Dedifferentiated amniotic fluid mesenchymal stem cell (primary cell): Measurements from ENCODE around the gene PARD3.
A peak's percentile ranks its signal among the peaks of the same experiment; 100 is the strongest.

Experiments used
- DNase-seq: peaks from one replicate; pipeline ENCODE4 v3.0.0-alpha.2; 2016; ENCODE audit errors: extremely low spot score

Gene PARD3

DNA sequence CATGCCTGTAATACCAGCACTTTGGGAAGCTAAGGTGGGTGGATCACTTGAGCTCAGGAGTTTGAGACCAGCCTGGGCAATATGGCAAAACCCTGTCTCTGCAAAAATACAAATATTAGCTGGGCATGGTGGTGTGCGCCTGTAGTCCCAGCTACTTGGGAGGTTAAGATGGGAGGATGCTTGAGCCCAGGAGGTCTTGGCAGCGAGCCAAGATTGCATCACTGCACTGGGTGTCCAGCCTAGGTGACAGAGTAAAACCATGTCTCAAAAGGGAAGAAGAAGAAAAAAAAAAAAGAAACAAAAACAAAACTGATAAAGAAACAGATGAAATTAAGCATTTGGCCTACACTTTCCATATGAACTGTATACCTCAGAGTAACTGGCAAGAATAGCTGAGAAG is 319.2 kb downstream of the PARD3 start:
- no peak for DNase-seq

DNA sequence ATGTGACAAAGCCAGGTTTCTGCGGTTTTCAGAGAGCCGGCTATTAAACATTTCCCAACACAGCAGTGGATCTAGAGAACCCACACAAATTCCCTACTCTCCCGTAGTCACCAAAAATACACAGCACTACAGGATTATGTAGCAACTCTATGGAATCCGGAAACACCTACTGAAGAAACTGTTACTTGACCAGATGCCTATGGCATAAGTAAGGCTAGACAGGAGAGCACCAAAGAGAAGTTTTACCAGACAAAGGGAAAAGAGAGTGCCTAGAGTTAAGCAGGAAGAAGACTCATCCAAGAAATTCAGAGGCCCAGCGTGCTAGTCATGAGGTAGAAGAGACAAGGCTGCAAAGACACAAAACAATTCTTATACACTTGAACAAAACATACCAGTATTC is 321.1 kb downstream of the PARD3 start:
- DNase-seq = no peak

DNA sequence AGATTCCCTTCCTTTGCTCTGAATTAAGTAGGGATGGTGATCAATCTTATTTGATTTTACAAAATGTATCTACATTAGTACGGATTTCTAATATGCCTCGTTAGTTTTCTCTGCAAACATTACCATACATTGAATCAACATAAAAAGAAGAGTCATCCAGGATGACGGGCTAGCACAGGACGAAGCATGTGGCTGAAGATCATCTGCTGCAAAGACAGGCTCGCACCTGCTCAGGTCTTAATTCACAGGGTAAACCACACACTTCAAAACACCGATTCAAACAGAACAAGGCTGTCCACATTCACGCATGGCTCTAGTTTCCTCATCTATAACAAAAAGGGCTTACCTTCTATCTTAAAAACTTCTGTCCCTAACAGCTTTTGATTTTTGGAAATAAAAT is 323.0 kb downstream of the PARD3 start:
- DNase-seq = no peak

DNA sequence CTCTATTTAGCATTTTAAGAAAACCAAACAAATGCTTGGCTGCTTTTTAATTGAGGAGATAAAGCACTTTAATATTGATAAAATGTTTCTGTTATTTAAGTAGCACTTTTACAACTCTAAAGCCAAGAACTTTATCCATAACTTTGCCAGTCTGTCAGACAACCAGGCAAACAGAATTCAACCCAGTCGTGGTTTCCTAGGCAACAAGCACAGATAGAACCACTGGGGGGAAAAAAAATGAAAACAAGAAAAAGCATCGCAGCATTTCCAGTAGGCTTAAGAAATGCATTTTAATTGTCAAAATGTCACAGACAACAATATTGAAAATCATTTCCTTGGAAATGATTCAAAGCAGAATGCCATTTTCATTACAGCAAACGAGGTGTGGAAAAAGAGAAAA is 323.4 kb downstream of the PARD3 start:
- DNase-seq = no peak

DNA sequence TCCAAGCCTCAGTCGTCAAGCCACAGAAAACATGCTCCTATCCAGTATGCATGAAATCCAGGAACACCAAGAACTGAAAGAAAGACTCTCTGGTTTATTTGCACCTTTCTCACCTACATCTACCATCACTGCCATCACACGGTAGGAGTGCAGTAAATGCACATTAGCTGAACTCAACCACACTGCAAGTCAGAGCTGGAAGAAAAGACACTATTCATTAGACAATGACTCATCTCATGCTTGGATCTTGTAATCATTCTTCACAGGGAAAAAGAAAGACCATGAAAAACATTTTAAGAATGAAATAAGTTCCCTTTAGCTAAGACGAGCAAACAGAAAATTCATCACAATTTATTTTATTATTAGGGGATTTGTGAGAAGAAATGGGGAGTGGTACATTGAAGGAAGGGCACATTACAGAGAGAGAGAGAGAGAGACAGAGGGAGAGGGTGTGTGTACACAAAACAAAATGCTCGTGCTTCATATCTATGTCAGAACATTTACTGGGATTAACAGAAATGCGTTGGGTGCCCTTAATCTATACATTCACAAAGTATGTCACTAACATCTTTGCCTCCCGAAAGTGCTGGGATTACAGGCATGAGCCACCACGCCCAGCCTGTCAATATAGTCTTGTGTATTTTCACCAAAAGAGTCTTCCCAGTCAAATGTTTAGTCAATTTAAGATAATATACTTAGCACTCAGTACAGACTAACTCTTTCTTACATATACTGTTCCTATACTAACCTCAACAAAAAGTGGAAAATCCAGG is 324.9 kb downstream of the PARD3 start:
- DNase-seq = peak; percentile 61

DNA sequence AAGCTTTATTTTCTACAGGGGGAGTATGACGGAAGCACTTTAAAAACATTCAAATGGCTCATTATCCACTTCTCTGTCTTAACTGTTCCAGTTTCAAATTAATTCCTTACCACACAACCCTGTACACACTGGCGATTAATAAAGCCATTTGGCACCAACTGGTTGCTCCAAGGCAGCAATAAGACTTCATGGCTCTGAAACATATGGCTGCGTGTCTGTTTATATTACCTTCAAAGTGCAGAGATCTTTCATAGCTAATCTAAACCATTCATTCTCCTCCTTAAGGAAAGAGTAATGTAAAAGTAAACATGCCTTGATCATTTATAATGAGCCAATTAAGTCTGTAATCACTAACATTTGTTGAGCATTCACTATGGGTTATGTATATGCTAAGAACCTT is 325.7 kb downstream of the PARD3 start:
- DNase-seq = no peak

DNA sequence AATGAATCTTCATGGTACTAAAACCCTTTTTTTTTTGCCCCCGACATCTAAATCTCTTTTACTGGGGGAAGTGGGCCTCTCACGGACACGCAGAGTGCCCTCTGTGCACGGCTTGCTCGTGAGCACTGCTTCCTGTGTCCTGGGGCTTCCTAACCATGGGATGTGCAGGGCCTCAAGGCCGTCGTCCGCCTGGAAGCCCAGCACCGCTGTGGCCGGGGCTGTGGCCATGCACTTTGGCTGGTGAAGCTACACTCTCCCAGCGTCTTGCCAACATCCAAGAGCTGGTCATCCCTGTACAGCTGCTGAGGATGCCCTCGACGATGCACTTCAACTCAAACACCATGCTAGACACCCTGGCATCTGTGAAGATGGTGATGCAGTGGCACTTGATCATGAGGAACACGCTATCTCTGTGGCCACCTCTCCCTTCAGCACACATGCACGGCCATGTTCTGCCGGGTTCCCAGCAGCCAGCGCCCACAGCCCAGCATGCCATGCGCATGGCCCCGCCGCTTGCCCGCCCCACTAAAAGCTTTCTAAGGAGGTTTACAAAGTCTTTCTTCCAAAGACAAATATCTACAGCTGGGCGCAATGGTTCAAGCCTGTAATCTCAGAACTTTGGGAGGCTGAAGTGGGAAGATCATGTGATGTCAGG is 326.5 kb downstream of the PARD3 start:
- no peak for DNase-seq

DNA sequence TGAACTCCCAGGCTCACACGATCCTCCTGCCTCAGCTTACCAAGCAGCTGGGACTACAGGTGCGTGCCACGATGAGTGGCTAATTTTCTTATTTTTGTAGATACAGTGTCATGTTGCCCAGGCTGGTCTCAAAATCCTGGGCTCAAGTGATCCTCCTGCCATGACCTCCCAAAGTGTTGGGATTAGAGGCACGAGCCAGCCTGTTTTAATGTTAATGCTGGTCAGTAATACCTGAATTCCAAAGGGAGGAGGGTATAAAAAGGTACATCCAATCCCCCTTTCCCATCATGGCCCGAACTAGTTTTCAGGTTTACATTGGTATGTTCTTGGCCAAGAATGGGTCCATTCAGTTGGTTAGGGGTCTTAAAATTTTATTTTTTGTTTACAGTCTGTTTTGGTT is 329.1 kb downstream of the PARD3 start:
- DNase-seq = no peak

DNA sequence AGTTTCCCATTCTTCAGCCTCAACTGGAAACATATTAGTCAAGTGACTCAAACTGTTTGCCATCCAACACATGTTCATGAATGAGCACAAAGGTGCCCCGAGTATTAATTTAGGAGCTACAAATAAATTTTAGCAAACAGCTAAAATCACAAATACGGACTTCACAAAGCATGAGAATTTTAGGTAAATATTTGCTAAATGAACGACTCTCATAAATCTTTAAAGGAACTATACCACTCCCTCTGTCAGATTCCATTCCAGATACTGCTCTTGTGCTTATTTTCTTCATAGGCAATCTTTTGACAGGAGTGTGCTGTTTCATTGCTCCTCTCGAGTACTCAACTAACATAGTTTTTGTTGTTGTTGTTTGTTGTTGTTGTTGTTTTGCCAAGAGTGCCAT is 330.9 kb downstream of the PARD3 start:
- no peak for DNase-seq

DNA sequence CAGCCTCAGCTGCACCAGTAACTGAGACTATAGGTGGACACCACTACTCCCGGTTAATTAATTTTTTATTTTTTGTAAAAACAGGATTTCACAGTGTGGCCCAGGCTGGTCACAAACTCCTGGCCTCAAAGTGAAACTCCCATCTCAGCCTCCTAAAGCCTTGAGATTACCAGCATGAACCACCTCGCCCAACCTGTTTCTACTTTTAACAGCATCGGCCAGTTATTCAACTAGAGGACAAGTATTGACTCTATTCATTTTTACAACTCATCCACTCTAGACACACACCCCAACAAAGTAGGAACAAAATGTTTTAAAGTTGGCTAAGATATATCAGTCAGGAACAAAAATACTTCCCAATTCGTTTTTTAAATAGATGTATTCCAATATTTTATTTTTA is 334.8 kb downstream of the PARD3 start:
- no peak for DNase-seq

DNA sequence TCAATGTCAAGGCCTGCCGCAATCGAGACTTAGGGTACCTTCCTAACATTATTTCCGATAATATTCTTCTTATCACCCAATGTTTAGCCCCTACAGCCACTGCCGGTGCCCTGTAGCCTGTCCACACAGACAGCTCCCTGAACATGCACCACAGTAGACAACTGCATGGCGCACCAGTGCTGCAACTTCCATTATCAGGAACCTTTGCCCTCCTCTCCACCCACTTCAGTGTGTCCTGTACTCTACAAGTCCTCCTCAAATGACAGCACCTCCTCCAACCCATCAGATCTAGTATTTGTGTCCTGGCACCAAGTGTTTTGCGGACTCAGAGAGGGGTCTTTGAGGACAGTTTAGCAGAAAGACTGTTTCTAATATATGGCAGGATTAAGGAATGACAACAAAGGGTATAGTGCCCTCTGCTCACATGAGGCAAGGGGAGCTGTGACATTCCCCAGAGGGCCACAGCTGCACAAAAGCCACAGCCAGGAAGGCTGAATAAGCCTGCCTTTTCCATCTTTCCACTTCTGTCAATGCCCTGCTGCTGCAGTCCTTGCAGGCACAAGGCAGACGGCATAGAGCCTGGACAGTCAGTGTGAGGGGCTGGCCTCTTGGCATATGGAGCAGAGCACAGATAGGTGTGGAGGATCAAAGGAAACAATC is 335.4 kb downstream of the PARD3 start:
- DNase-seq = no peak

DNA sequence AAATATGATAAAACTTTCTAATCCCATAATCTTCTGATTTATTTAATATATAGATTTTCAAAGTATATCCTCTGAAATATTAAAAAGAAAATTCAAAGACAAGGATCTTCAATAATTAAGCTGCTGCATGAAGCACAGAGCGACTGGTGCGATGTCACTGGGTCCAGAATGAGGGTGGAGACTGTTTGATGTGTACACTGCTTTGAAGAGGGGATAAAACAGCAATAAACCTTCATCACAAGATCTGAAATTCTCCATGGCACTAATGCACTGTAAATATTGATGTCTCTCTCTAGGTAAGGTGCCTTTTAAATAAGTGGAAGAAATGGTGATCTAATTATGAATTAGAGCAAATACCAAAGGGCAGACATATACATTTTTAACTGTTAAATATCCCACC is 337.8 kb downstream of the PARD3 start:
- DNase-seq = no peak

DNA sequence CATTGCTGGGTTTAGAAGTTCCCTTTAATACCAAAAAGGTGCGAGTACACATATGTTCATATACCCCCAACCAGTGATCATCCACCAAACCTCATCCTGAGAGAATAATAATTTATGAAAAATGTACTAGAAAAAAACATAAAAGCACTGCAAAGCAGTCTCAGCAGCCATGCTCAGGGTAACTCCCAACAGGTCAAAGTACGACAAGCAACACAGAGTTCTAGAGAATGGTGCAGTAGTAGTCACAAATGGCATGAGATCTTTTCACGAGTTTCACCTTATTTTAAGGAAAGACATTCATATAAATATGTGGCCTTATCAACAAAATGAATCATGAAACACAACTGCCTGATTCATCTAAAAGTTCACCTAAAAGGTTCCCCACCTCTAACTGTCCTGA is 338.5 kb downstream of the PARD3 start:
- DNase-seq = no peak

DNA sequence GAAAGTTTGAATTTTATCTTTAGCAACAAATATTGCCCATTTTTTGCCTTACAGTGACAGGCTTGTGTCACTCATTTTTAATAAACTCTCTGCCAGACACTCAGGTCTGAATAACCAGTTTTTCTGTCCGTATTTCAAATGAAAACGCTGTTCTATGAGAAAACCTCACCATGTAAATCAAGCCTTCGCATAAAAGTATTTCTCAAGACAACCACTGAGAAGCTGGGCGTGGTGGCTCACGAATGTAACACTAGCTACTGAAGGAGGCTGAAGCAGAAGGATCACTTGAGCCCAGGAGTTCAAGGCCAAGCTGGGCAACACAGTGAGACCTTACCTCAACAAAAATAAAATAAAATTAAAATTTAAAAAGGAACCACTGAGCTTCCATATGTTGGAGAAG is 339.3 kb downstream of the PARD3 start:
- no peak for DNase-seq

DNA sequence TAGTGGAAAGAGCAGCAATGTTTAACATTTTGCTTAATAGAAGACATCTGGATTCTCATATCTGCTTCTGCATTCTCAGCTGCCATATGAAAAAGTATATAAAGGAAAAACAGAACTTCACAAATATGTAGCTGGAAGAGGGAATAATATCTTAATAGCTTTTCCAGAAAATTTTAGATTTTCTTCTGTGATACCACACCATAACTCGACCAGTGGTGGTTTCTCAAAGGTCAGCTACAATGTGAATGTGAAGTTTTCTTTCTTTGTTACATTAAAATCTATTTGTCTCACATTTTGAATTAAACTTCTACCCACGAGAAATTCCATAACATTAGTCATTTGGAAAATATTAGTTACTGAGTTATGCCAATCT is 339.8 kb downstream of the PARD3 start:
- DNase-seq = peak; percentile 28

DNA sequence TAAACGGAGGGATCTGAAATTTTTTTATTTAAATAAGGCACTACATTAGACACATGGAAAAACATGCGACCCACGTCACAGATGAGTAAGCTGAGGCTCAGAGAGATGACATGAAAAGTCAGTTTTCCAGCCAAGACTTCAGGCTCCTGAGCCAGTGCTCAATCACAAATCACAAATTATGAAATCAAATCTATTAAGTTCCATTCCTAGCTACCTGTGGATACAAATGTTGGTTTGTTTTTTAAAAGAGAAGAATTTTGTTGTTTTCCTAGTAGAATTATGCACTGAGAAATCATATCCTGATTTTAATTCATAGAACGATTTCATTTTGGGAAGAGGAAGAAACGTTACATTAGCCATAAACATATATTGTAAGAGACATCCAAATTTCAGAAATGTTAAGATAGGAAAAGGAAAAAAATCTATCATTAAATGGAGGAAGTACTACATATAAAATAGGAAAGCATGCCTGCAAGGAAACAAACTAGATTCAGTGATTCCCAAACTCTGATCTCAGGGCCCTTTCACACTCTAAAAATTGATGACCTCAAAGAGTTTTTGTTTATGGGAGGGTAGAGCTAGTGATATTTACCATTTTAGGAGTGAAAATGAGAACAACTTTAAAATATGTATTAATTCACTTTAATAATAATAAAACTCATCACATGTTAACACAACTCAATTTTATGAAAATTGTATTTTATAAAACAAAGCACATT is 340.4 kb downstream of the PARD3 start:
- no peak for DNase-seq

DNA sequence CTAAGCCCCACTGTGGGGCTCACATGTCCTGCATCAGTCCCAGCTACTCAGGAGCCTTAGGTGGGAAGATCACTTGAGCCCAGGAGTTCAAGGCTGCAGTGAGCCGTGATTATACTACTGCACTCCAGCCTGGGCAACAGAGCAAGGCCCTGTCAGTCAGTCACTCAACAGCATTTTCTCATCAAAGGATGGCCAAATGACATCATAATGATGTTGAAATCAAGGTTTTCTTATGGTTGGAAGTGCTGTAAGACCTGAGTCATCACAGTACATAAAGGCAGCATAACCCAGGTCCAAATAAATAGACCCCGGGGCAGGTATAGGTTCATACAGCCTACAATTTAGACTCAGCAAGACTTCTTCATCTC is 341.1 kb downstream of the PARD3 start:
- DNase-seq = no peak

DNA sequence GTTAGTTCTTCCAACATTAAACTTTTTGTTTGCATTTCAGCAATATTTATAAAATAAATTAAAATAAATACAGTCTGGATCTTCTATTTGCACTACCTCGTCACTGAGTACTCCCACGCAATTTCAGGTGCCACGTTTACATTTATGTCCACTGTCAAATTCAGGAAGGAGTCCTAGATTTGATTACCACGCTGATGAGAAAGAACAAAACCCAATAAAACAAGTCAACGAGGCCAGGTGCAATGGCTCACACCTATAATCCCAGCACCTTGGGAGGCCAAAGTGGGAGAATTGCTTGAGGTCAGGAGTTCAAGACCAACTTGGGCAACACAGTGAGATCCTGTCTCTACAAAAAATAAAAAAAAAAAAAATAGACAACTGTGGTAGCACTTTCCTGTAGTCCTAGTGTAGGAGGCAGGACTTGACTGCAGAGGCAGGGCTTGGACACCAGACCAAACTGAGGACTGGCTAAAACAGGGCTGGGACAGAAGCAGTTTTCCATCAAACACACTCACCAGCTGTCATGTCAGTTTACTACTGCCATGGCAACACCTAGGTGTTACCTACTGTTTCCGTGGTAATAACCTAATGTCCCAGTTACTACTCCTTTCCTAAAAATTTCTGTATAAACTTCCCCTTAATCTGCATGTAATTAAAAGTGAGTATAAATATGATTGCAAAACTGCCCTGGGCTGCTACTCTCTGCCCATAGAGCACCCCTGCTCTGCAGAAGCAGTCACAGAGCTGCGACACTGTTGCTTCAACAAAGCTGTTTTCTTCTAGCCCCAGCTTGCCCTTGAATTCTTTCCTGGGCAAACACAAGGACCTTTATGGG is 341.7 kb downstream of the PARD3 start:
- DNase-seq = no peak

DNA sequence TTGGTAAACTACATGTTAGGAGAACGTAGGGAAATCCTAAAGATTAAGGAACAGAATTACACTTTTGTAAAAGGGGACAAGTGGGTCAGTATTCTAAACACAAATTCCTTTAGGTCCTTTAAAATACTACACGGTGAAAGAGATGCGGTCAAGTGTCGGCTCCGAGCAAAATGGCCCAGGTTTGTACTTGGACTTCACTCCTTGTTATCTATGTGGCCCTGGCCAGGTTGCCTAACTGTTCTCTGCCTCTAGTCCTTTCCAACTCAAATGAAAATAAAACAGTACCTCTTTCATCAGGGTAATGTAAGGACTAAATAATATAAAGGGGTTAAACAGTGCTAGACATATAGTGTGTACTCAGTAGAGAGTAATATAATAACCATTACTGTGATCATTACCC is 344.8 kb downstream of the PARD3 start:
- no peak for DNase-seq

DNA sequence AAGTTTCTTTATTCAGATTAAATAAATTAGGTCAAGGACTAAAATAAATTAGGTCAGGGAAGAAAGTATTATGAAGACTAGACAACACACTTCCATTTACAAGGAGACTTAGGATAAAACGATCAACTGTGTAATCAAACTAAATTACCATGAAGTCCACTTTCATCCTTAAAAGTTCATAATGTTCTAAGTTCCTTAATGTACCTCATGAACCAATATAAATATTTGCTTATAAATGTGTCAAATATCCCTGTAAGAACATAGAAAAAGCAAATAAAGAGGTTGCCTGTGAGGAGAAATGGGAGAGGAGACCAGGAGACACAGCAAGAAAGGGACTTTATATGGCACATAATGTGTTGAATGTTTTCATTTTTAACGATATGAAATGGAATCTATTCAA is 345.6 kb downstream of the PARD3 start:
- DNase-seq = no peak

DNA sequence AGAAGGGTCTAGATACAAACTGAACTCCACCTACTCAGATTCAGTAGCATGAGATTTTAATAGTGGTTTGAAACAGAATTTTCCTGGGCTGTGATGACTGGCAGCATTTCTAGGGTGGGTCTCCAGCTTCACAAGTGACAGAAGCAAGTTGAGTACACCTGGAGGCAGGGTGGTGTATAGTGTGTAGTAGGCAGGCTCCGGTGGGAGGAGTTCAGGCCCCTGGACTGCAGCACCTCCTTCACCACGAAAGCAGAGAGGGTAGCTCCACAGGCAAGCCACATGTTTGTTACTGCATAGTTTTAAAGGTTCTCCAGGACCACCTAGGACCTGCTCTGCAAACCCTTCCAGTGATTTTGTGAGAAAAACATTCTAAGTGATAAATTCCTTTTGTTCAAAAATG is 347.2 kb downstream of the PARD3 start:
- no peak for DNase-seq

DNA sequence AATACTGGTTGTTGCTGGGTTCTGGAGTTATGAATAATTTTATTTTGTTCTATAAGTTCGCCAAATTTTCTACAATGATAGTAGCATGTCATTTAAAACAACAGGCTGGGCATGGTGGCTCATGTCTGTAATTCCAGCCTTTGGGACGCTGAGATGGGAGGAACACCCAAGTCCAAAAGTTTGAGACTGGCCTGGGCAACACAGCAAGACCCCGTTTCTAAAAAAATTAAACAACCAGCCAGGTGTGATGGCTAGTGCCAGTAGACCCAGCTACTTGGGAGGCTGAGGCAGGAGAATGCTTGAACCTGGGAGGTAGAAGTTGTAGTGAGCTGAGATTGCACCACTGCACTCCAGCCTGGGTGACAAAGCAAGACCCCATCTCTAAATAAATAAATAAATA is 347.7 kb downstream of the PARD3 start:
- DNase-seq = no peak
